GM19468 (cell line): ENCODE measurements around the gene IFT74.

Experiments
- ATAC-seq: cut with Tn5 transposase; IDR thresholded peaks from one replicate; pipeline ENCODE4 v1.9.1; 2021; ENCODE audit warnings: mild to moderate bottlenecking, moderate library complexity, moderate number of reproducible peaks; ENCODE audit not compliant: unreplicated experiment; ENCODE audit errors: extremely low read depth

IFT74 gene

GRCh38 chr9:26971721-26972120 is 15.5 kb downstream of the IFT74 start:
- ATAC-seq, result no peak

GRCh38 chr9:26973989-26974388 is 17.8 kb downstream of the IFT74 start:
- no peak for ATAC-seq

- no peak for ATAC-seq
These were observed 18.7 kb downstream of the IFT74 start for GRCh38 chr9:26974927-26975326.

- no peak for ATAC-seq
These were observed 19.8 kb downstream of the IFT74 start for GRCh38 chr9:26975728-26976707.

GRCh38 chr9:26983340-26983739 is 27.1 kb downstream of the IFT74 start:
- ATAC-seq, result peak; percentile 40

GRCh38 chr9:26995810-26996209 is 39.6 kb downstream of the IFT74 start:
- no peak for ATAC-seq

- ATAC-seq, result no peak
These were observed 47.3 kb downstream of the IFT74 start for GRCh38 chr9:27003426-27004077.

GRCh38 chr9:27005491-27005890 is 49.3 kb downstream of the IFT74 start, which contains the start of gene LRRC19:
Gene LRRC19, minus strand, starts transcription at chr9:27005672. Its CDS starts 5,978 bp downstream, at chr9:26999694.
- no peak for ATAC-seq

- no peak for ATAC-seq
These were observed 63.4 kb downstream of the IFT74 start for GRCh38 chr9:27019589-27019988.

GRCh38 chr9:27022920-27023319 is 66.7 kb downstream of the IFT74 start:
- no peak for ATAC-seq

- no peak for ATAC-seq
These were observed 73.0 kb downstream of the IFT74 start for GRCh38 chr9:27029186-27029585.

- ATAC-seq, result peak; percentile 51
These were observed 77.7 kb downstream of the IFT74 start for GRCh38 chr9:27033815-27034403.

GRCh38 chr9:27037499-27037898 is 81.3 kb downstream of the IFT74 start:
- no peak for ATAC-seq

GRCh38 chr9:27041746-27042145 is 85.5 kb downstream of the IFT74 start:
- no peak for ATAC-seq

- ATAC-seq, result no peak
These were observed 86.3 kb downstream of the IFT74 start for GRCh38 chr9:27042476-27042875.

- no peak for ATAC-seq
These were observed 87.0 kb downstream of the IFT74 start for GRCh38 chr9:27043176-27043575.

- ATAC-seq, result no peak
These were observed 90.9 kb downstream of the IFT74 start for GRCh38 chr9:27047136-27047535.

- ATAC-seq, result no peak
These were observed 97.3 kb downstream of the IFT74 start for GRCh38 chr9:27053369-27054022.

GRCh38 chr9:27054125-27054524 is 97.9 kb downstream of the IFT74 start:
- no peak for ATAC-seq

GRCh38 chr9:27054841-27055240 is 98.6 kb downstream of the IFT74 start:
- ATAC-seq, result no peak
